Vagina (tissue), 2 donors: ENCODE data around the gene CFAP58.

Experiments
- POLR2A ChIP-seq, 2 donors: fragments of 450-650 bp; IDR thresholded peaks; one replicate each; pipeline ENCODE4 v1.6.1; 2017; ENCODE audit warnings: antibody characterized with exemption in 2 of 2, mild to moderate bottlenecking in 2 of 2, moderate library complexity in 2 of 2
- TF ChIP-seq, protein P1 (sequence below), 3 experiments: fragments of 450-650 bp in 2 of 3; fragments of 200-600 bp in 1 of 3; sonication (generic) in 1 of 3; IDR thresholded peaks; one replicate each; pipeline ENCODE4 v1.5.1; 2017 to 2019; ENCODE audit warnings: antibody characterized with exemption in 3 of 3, mild to moderate bottlenecking in 2 of 3, moderate library complexity in 2 of 3

DNA sequence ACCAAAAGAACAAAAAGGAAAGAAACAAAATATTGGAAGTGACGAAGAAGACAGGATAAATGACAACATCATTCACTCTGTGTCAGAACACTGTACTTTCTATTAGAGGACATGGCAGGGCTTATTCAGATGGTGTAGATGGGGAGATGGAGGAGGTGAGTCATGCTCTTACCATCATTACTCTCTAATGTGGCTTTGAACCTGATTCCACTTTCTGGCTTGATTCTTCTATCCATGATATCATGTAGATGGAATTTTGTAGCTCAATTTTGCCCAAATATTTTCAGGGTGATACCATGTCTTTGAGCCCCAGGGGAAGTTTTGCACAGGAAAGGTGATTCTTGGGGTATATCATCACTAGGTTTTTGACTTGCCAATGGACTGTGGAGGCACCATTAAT, 91.7 kb downstream of the CFAP58 start:
- TF ChIP-seq POLR2A (IDR thresholded peaks at IDR 0.05): no peak
- TF ChIP-seq, protein P1, sequence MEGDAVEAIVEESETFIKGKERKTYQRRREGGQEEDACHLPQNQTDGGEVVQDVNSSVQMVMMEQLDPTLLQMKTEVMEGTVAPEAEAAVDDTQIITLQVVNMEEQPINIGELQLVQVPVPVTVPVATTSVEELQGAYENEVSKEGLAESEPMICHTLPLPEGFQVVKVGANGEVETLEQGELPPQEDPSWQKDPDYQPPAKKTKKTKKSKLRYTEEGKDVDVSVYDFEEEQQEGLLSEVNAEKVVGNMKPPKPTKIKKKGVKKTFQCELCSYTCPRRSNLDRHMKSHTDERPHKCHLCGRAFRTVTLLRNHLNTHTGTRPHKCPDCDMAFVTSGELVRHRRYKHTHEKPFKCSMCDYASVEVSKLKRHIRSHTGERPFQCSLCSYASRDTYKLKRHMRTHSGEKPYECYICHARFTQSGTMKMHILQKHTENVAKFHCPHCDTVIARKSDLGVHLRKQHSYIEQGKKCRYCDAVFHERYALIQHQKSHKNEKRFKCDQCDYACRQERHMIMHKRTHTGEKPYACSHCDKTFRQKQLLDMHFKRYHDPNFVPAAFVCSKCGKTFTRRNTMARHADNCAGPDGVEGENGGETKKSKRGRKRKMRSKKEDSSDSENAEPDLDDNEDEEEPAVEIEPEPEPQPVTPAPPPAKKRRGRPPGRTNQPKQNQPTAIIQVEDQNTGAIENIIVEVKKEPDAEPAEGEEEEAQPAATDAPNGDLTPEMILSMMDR (IDR thresholded peaks at IDR 0.05): no peak
